ENCODE measurements around the gene CACHD1.

Gene CACHD1

GRCh38 chr1:64550510-64550909, 80.6 kb downstream of the CACHD1 start:
- H3K4me3 ChIP-seq (ENCODE audit: low read depth, low read length), result no peak overlapping the region
- DNase-seq (ENCODE audit: low read depth), result no peak
- no peak for TF ChIP-seq CTCF (IDR thresholded peaks at IDR 0.05; ENCODE audit: insufficient read depth, low read depth, low read length, missing control alignments)

- no peak for TF ChIP-seq CTCF (IDR thresholded peaks at IDR 0.05; ENCODE audit: insufficient read depth, low read depth, low read length, missing control alignments)
- DNase-seq (ENCODE audit: low read depth), result no peak
- H3K4me3 ChIP-seq (ENCODE audit: low read depth, low read length), result no peak overlapping the region
Measured at GRCh38 chr1:64550946-64551605, 81.1 kb downstream of the CACHD1 start.

GRCh38 chr1:64553285-64553684, 83.4 kb downstream of the CACHD1 start:
- no peak for TF ChIP-seq CTCF (IDR thresholded peaks at IDR 0.05; ENCODE audit: insufficient read depth, low read depth, low read length, missing control alignments)
- no peak for DNase-seq (ENCODE audit: low read depth)
- no peak overlapping the region for H3K4me3 ChIP-seq (ENCODE audit: low read depth, low read length)

- no peak for TF ChIP-seq CTCF (IDR thresholded peaks at IDR 0.05; ENCODE audit: insufficient read depth, low read depth, low read length, missing control alignments)
- no peak for DNase-seq (ENCODE audit: low read depth)
- H3K4me3 ChIP-seq (ENCODE audit: low read depth, low read length), result no peak overlapping the region
Measured at GRCh38 chr1:64555947-64556346, 86.0 kb downstream of the CACHD1 start.

GRCh38 chr1:64561993-64562392, 92.1 kb downstream of the CACHD1 start:
- no peak for DNase-seq (ENCODE audit: low read depth)
- TF ChIP-seq CTCF (IDR thresholded peaks at IDR 0.05; ENCODE audit: insufficient read depth, low read depth, low read length, missing control alignments), result no peak
- no peak overlapping the region for H3K4me3 ChIP-seq (ENCODE audit: low read depth, low read length)

GRCh38 chr1:64563958-64564565, 94.1 kb downstream of the CACHD1 start:
- TF ChIP-seq CTCF (IDR thresholded peaks at IDR 0.05; ENCODE audit: insufficient read depth, low read depth, low read length, missing control alignments), result no peak
- no peak overlapping the region for H3K4me3 ChIP-seq (ENCODE audit: low read depth, low read length)
- DNase-seq (ENCODE audit: low read depth), result no peak

GRCh38 chr1:64564891-64565290, 95.0 kb downstream of the CACHD1 start:
- TF ChIP-seq CTCF (IDR thresholded peaks at IDR 0.05; ENCODE audit: insufficient read depth, low read depth, low read length, missing control alignments), result no peak
- no peak for DNase-seq (ENCODE audit: low read depth)

More at GRCh38 chr1:64564891-64565290, 95.0 kb downstream of the CACHD1 start:
- no peak overlapping the region for H3K4me3 ChIP-seq (ENCODE audit: low read depth, low read length)

Data from GM12865 (cell line).